HG03060 (cell line): ENCODE results near the gene DZIP1.
"Not testable (repeated sequence)": the region's sequence is repeated elsewhere in the genome, so short reads cannot be mapped to it uniquely, and the experiment has no call there.

Experiments used
- ATAC-seq: cut with Tn5 transposase; IDR thresholded peaks from one replicate; pipeline ENCODE4 v1.9.1; 2021; ENCODE audit warnings: low read depth, moderate number of reproducible peaks; ENCODE audit not compliant: unreplicated experiment

The DZIP1 gene

DNA sequence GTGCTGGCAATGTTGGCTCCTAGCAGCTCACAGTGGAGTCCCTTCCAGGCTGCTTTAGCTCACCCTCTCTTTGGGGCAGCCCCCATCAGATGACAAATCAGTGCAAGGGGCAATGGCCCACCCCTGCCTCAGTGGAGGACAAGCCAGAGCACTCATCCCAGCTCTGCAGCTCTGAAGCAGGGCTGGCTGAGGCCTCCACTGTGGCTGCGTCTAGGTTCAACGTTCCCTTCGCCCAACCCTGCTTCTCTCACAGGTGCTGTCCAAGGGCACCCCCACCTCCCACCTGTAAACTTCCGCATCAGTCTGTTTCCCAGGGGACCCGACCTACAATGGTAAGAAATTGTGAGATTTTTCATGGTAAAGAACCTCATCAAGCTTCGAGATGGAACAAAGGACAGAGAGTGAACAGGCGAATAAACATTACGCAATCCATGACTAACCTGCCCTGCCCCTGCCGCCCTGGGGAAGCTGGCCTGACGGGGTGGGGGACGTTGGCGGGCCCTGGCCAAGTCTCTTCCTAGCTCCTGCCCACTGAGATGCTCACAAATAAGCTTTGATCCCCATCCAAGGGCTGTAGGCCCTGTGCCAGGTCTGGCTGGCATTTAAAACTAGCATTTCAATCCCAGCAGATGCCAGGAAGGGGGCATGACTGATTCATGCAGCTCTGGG is 40.5 kb downstream of the DZIP1 start:
- ATAC-seq, result no peak

DNA sequence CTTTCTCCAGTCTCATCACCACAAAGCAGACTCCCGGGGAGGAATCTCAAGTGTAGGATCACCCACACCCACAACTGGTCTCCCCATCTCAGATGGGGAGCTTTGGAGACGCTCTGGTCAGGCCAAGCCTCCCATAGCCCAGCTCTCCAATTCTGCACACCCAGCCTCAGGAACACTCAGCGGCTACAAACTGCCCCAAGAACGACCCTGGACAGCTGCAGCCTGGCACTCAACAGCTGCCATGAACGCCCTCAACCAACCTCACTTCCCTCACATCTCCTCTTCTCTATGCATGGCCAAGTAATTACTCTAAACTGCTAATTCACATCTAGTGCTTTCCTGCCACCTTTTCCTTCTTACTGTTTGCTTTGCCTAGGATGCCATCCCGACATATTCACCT is 42.6 kb downstream of the DZIP1 start:
- ATAC-seq, result no peak

DNA sequence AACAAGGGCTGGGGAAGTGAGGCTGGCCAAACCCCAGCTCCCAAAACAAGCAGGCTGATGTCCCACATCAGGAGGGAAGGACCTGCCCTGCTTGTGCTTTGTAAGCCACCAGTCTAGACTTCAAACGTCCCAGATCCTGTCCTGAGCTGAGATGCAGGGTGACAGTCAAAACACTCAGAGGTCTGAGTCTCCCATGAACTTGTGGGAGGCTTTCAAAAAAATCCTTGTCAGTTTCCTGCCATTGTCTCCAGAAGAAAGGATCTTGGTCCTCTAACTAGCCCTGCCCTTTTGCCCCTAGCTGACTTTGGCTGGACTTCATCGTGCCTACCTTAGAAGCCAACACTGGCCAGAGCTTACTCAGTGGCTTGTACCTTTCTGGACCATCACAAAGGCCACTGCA is 43.3 kb downstream of the DZIP1 start:
- no peak for ATAC-seq

DNA sequence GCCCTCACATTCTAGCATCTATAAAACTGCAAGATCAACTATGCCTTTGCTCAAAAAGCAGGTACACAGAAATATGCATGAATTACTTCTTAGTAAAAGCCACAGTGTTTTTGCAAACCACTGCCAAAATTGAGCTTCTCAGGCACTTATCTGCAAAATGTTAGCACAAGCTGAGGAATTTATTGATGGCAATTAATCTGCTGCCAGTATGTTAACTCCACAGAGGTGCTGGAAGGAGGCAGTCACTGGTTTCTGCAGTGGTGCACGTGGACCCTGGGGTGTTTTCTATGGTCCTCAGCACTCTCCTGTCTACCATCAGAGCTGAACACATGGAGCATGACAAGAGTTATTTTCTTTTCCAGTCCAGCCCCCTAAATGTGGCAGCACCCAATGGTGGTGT is 47.8 kb downstream of the DZIP1 start:
- ATAC-seq, result no peak

GRCh38 chr13:95593462-95593861 is 51.0 kb downstream of the DZIP1 start:
- no peak for ATAC-seq

- ATAC-seq, result no peak
These were observed 55.8 kb downstream of the DZIP1 start for GRCh38 chr13:95588721-95589120.

DNA sequence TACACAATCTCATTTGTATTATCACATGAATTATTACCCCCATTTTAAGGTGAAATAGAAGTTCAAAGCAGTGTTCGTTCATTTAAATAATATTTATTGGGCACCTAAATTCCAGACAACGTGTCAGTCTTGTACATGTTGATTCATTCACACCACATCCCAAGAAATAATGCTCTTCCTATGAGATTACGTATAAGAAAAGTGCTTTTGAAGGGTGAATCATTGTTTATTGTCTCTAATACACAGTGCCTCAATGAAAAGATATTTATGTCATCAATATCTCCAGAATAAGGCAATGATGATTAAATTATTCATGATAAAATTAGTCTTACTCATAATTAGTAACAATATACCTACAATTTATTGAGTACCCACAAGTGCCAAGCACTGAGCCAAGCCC is 56.4 kb downstream of the DZIP1 start:
- ATAC-seq, result no peak

GRCh38 chr13:95585867-95586266 is 58.6 kb downstream of the DZIP1 start:
- no peak for ATAC-seq

GRCh38 chr13:95579303-95579702 is 65.2 kb downstream of the DZIP1 start:
- ATAC-seq, result peak; percentile 91

- ATAC-seq, result no peak
These were observed 71.3 kb downstream of the DZIP1 start for GRCh38 chr13:95573221-95573620.

GRCh38 chr13:95571941-95572340 is 72.6 kb downstream of the DZIP1 start:
- ATAC-seq, result no peak

GRCh38 chr13:95570016-95570415 is 74.5 kb downstream of the DZIP1 start:
- ATAC-seq, result no peak

DNA sequence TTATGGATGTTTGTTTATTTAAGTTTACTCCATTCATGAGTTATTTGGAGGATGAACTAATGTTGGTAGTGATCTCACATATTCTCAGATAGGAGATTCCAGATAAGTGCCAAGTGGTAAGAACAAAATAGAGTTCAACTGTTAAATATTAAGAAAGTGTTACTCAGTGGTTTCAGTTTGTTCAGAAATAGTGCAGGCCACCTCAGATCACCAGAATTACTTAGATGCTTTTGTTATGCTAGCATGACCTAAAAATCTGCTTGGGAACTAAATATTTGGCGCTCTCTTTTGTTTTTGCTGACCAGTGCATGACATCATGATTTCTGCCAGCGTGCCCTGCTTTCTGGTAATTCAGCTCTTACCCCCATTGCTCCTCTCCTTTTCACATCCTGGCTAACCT is 76.4 kb downstream of the DZIP1 start:
- ATAC-seq, result no peak

DNA sequence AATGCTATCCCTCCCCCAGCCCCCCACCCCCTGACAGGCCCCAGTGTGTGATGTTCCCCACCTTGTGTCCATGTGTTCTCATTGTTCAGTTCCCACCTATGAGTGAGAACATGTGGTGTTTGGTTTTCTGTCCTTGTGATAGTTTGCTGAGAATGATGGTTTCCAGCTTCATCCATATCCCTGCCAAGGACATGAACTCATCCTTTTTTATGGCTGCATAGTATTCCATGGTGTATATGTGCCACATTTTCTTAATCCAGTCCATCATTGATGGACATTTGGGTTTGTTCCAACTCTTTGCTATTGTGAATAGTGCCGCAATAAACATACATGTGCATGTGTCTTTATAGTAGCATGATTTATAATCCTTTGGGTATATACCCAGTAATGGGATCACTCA is 78.7 kb downstream of the DZIP1 start:
- not testable (repeated sequence) for ATAC-seq

- ATAC-seq, result no peak
These were observed 79.7 kb downstream of the DZIP1 start for GRCh38 chr13:95564733-95565291.

DNA sequence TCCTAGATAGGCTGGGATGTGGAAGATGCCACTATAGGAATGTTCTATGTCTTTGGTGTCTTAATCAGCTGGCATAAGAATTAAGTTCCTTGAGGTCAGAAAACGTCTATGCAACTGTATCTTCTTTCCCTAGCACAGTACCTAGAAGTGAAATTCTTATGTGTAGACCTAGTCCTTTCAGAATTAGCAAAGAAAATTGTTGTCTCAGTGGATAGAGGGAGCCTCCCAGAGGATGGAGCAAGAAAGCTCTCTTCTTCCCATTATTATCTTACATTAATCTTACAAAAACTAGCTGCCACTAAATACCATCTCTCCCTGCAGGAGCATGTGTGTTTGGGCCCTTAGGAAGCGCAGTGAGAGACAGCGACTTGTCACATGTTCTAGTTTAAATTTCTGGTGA is 80.4 kb downstream of the DZIP1 start:
- no peak for ATAC-seq

- no peak for ATAC-seq
These were observed 84.1 kb downstream of the DZIP1 start for GRCh38 chr13:95560387-95560786.

DNA sequence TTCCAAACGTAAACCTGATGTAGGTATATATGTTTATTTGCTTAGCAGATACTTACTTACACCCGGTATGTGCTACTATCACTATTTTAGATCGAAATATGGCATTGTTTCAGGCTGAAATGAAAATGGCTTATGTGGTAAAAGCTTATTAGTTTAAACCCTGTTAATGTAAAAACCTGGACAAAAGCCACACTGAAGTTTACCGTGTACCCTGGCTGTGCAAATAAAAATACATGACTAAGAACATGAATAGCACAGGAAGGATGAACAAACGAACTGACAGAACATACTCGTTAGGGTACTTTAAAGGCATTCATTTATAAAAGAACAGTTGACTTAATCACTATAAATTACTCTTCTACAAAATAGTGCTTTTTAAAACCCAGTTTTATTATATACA is 85.4 kb downstream of the DZIP1 start:
- ATAC-seq, result no peak

DNA sequence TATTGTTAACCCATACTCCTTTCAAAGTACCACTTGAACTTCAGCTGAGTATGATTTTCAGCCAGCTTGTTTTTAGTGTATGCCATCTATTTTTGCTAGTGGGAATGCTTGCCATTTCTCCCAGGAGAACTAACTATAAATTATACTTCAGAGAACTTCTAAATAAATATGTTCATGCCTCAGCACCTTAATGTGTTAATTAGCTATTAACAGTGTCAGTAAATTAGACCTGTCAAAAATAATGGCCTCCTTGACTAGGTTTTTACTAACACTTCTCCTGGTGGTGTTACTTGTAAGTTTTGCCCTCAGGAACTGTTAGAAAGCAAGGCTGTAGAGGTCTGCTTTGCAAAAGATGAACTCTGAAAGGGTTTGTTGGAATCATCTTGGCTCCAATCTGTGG is 87.5 kb downstream of the DZIP1 start:
- no peak for ATAC-seq

- ATAC-seq, result no peak
These were observed 90.7 kb downstream of the DZIP1 start for GRCh38 chr13:95553581-95554385.

DNA sequence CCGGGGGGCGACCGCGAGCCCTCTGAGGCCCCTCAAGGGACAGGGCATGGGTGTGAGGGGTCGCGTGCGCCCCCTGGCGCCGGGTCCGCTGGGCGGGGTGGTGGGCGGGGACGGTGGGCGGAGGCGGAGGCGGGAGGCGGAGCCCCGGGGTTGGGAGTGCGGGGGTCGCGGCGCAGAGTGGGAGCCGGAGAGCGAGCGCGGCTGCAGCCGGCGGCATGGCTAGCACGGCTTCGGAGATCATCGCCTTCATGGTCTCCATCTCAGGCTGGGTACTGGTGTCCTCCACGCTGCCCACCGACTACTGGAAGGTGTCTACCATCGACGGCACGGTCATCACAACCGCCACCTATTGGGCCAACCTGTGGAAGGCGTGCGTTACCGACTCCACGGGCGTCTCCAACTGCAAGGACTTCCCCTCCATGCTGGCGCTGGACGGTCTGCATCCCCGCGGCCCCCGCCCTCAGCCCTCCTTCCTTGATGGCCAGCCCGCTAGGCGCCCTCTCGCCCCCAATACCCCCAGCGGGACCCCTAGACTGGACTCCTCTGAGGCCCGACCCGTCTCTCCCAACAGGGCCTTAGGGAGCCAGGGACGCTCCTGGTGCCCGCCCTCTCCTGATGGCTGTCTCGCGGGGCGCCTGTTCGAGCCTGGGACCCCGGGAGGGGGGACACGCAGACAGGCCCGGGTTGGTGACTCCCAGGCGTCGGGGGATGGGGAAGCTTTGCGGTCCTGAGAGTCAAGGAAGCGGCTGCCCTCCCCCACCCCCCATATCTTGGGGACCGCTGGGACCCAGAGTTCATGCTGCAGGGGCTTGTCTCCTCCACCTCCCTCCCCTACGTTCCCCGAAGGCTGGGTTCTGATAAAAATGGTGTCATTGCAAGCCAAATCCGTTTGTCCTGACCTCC is 91.7 kb downstream of the DZIP1 start, which contains the start of gene CLDN10:
Gene CLDN10, plus strand, starts transcription at position 182 of the 903 bp plus-strand sequence. Its CDS starts 34 bp downstream, at position 216.
- ATAC-seq, result no peak
